Erythroblast (primary cell): ENCODE measurements around the gene KCNF1.

ENCODE experiments used
- GATA1 ChIP-seq: IDR thresholded peaks from 2 replicates; pipeline ENCODE4 v1.6.1; 2011; ENCODE audit warnings: low read depth, mild to moderate bottlenecking, control low read depth, low read length, moderate library complexity
- POLR2A ChIP-seq: IDR thresholded peaks from 2 replicates; pipeline ENCODE4 v1.6.1; 2011; ENCODE audit warnings: mild to moderate bottlenecking, low read length

DNA sequence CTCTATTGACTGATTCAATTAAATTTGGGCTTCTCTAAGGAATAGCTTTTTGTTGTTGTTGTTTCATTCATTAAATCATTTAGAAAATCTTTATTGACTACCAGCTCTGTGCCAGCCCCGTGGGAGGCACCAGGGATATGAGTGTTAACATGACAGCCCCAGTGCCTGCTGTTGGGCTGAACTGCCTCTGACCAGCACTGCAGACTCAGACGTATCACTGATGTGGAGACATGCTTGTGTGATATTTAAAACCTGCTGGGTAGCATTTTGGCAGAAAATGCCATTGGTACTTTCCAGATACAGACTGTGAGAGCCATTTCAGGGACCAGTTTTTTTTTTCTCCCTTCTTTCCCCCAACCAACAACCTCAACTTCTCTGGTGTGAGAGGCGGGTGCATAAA, 38.6 kb upstream of the KCNF1 start:
- no peak for TF ChIP-seq POLR2A
- TF ChIP-seq GATA1, result no peak
